Activated CD4-positive, CD25-positive, alpha-beta regulatory T cell treated with anti-CD3 and anti-CD28 coated beads, Interleukin-2, amount 50 U/mL, for 16 hours (primary cell): Measurements from ENCODE around the gene C1orf116.

Experiments used
- DNase-seq: peaks from one replicate; pipeline ENCODE4 v3.0.0-alpha.2; 2020; ENCODE audit warnings: low read depth, low spot score

Gene C1orf116

DNA sequence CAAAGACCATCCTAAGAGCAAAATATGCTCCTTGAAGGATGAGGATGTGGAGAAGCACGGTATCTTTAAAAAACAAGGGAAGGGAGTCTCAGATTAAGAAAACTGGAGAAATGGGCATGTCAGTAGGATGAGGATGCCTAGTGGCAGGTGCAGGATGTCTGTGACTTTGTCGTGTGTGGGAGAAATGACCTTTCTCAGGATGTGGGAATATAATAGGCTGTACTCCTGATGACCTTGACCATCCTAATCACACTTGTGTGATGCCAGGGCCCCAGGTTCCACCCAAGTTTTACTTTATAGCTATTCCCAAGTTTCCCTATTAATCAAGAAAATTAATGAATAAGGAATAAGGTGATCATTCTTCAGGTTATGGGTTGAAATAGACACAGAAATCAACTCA, 12.9 kb downstream of the C1orf116 start:
- no peak for DNase-seq

DNA sequence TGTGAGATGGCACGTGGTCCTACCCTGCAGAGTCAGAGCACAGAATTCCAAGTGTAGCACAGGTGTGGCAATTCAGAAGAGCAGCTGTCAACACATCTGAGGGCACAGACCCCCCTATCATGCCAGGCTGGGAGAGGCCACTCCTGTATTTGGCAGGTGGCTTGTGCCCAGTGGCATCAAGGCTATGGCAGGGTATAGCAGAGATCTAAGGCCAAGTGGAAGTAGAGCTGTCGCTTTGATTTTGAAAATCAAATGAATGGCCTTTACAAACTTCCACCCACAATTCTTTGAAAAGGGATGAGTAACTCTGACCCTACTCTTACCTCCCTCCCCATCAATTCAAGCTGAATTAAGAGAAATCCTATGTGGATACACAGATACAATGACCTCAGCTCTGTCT, 13.4 kb downstream of the C1orf116 start:
- DNase-seq: no peak

DNA sequence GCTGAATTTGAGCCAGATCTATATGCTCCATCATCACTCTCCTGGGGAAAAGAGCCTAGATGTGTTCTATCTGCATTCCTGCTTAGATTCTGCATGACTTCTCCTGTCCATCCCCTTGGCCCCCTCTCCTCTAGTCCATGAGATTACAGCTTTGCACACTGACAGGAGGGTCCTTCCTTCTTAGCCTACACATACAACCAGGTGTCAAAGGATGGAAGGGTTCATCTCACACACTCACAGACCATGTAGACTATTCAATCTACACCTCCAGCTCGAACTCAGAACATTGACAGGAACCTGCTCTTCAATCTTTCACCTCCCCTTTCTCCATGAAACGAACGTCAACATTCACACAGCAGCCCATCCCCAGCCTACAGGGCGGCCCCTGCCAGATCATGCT, 13.8 kb downstream of the C1orf116 start:
- DNase-seq: no peak

DNA sequence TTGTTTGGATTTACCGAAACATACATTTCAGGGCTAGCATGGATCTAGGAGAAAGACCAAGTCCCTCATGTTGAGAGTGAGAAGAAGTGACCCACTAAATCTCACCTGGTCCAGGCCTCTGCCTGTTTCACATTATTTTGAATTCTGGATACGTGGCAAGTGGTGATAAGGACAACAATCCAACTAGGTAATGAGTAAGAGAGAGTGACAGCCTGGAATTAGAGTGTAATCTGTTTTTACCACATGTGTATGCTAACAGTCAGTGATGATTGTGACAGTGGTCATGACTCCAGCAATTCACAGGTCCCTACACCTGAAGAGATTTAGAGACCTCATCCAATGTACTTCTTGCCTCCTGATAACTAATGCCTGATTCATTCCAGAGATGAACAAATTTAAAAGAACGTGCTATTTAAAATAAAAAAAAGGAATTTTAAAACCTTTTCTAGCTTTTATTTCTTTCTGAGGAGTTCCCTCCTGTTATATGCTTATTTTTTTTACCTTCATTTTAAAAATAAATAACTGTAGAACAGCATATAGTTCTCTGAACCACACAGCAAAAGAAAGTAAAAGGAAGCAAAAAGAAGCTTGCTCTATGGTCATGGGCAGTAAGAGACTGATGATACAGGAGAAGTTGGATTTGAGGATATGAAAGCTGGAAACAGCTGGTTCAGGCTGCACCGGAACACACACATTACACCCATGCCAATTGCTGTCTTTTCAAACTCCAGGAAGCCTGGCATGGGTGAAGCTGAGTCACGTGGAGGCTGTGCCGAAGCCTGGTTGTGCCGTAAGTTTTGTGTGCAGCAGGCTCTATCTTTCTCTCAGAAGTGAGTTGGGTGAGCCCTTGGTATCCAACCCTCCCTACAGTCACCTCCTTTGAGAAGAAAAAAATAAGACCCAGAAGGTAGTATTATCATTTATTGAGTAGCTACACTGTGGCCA, 14.7 kb downstream of the C1orf116 start:
- no peak for DNase-seq

DNA sequence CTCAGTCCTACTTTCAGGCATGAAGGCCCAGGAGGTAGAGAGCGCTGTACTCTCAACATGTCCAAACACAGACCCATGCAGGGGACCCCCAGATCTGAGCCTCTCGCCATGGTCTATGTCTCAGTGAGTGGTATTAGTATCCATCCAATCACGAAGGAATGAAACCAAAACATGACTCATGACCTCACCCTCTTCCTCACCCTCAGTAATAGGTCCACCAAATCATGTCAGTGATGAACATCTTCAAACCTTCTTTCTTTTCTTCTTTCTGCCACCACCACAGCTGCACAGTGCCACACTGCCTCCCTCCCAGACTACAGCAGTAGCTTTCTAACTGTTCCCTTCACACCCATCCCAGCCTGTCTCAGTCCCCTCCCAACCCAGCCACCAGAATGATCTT, 16.8 kb downstream of the C1orf116 start:
- no peak for DNase-seq

DNA sequence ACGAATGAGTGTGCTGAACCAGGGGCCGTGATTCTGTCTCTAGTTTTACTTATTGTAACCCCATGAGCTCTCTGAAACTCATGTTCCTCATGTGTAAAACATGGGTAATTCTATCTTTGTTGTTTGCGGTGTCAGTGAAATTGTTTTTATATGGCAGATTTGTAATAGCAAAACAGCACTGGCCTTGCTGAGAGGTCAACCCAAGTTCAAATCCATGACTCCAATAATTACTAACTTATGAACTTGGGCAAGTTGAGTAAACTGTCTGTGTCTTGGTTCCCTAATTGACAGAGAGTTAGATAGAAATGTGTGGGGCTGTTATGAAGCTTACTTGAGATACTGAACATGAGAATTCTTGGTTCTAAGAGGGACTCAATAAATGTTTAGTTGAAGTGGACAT, 17.8 kb downstream of the C1orf116 start:
- no peak for DNase-seq

DNA sequence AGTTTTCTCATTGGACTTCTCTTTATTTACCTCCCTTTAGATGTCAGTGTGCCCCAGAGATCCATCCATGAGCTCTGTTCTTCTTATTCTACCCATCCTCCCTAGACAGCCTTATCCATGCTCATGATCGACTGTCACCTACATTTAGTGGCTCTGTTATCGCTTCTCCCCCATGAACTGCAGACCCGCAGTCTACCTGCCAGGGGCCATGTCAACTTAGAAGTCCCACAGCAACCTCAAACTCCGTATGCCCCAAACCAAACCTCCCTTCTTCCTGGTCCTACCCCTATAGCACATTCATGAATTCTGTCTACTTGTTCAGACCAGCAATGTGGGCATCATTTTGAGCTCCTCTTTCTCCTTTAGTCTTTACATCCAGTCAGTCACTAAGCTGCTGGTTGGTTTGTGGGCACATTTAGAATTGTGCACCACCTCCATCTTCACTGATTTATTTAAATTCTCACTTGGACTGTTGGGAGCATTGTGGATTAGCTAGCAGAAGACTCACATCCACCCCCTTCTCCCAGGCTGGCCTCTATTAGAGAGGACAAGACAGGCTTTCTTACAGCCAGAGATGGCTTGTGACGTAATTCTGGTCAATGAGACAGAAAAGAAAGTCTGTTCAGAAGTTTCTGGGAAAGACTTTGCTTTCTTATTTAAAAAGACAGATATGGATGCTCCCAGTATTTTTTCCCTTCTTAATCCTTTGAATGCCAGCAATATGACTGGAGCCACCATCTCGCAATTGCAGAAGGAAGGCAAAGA, 19.1 kb downstream of the C1orf116 start:
- no peak for DNase-seq

DNA sequence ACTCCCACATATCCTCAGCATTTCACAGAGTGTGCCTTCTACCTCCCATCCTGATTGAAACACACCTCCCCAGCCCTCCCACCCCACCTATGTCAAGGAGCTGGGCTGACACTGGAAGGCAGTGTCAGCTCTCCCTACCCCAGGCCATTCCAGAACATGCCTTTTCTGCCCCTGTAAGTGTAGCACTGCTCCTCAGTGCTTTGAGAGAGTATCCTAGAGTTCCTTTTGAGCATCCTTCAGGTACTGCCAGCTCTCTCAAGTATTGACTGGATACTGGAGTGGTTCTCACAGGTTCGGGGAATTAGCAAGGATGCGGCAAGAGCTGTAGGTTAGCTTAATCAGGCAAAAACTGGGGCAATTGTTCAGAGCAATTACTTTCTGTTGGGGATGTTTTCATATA, 21.8 kb downstream of the C1orf116 start:
- no peak for DNase-seq

DNA sequence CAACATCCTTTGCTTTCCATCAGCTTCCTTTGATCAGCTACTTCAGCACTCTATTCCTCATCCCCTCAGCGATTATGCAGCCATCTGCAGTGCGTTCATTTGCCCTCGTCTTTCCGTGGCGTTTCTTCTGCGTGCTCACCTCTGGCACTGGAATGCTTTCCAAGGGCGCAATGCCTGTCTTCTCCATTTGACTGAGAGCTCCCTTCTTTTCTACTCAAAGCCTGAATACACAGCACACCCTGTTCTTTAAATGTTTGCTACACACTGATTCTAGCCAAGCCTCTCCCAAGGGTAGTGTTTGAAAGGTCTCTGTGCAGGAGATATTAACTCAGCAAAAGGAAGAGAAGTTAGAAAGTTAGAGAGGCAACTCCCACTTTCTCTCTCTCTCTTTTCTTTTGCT, 22.6 kb downstream of the C1orf116 start:
- DNase-seq: no peak

DNA sequence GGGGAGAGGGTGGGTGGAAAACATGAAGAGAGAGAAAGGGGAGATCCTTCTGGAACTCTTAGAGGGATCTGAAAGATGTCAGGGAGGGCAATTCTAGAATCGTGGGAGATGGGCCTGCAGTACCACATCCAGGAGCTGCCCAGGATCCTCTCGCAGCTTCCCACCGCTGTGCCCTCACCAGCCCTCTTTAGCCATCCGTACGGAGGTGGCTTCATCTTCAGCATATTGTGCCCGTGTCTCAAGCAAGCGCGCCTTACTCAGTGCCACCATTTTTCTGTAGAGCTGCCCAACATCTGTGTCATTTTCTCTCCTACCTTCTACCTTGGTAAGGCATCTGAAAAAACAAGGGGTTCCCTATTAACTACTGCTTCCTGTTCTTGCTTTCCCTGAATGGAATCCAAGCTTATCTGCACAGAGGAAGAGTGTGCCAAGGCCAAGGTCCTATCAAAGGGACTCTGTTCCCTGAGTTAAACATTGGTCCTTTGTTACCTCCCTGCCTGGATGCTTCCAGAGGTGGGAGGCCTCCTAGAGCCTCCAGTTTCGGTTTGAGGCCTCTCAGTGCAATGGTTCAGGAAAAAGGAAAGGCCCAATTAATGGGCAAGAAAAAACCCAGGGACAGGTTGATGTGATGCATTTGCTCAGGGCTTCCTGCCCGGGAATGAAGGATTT, 23.2 kb downstream of the C1orf116 start:
- DNase-seq: no peak

DNA sequence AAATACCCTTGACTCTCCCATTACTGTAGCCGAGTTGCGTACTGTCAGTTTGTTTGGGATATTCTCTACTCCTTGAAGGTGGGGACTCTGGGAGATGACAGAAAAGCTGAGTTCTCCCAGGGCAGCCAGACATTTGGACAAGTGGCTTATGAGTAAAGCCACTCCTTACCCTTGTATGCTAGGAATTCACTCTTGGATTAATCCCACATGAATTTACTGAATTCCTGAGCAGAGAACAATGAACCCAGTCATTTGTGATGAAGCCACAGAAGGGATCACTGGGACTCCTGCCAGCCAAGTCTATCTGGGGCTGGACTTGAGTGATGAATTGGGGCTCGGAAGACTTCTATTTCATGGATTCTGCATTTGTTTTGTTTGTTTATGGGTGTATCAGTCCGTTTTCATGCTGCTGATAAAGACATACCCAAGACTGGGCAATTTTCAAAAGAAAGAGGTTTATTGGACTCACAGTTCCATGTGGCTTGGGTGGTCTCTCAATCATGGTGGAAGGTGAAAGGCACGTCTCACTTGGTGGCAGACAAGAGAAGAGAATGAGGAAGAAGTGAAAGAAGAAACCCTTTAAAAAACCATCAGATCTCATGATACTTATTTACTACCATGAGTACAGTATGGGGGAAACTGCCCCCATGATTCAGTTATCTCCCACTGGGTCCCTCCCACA, 25.1 kb downstream of the C1orf116 start:
- DNase-seq: no peak

DNA sequence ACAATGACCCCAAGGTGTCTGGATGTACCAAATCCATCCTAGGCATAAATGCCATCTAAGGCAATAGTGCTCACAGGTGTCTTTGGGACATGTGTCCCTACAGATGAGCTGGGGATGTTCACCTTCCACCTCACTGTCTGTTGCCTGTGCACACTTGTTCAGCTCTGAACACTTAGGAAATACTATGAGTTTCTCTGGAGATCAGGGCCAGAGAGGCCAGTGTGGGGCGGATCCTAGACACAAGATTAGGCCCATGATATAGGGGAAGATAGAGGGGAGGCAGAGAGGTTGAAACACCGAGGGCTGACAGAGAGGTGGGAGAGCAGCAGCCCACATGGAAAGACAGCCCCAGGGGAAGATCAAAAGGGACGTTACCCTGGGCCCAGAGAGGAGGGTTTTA, 25.6 kb downstream of the C1orf116 start:
- DNase-seq: no peak

DNA sequence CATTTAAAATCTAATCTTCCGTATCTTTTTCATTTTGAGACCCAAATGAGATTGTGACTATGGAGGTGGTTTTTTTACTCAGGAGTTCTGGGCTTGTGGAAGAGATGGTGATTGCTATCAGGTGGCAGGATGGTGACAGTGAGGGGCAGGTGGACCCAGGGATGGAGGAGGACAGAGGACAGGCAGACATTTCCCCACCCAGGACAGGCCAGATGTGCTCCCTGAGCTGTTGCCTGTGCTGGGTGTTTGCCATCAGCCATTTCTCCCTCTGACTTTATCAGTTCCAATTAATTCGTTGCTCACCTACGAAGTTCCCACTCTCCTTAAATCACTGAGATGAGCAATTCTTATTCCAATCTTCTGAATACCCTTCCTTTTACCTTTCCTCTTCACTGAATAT, 26.5 kb downstream of the C1orf116 start:
- no peak for DNase-seq

DNA sequence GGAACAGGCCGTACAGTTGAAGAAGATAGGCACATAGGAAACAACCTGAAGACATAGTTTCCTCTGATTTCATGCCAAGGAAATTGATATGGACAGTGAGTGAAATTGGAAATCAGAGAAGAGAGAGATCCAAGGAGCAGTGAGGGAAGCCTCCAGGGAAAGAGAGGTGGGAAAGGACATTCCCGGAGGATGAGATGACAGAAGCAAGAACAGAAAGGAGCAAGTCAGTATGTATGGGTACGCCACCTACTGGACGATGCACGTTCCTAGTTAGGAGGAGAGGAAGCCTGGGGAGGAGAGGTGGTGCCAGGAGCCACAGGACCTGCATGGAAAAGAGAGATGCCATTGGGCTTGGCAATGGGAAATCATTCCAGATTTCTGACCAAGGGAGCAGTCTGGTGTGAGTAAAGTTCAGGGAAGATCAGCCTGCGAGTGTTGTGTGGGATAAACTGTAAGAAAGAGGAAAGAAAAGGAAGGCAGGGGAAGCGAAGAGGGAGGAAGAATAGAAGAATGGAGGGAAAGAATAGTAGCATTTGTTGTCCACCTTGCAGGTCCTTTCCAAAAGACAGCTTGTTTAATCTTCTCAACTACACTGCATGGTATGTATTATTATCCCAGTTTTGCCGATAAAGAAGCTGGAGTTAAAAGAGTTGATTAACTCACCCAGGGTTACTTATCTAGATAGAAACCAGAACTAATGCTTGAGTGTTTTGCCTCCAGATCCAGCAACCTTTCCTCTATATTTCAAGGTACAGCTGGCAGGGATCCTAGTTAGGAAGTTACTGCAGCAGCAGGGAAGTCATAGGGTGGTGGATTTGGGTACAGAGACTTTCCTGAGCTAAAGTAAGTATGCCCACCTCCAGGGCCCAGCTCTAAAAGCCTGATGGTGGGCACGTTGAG, 27.4 kb downstream of the C1orf116 start:
- DNase-seq: peak; percentile 17

DNA sequence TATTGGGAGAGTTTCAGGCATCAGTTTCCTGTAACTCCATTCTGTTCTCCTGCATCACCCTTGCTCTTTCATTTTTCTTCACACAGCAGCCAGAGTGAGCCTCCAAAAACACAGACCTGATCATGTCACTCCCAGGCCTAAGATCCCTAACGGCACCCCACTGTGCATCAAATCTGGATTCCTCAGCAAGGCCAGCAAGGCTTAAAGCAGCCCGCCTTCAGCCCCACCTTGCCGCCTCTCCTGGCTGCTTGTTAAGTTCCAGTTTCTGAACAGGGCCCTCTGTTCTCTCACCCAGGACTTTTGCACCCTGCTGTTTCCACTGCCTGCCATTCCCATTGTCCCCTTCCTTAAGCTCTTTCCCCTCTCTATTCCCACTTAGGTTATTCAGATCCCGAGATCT, 29.3 kb downstream of the C1orf116 start:
- no peak for DNase-seq

DNA sequence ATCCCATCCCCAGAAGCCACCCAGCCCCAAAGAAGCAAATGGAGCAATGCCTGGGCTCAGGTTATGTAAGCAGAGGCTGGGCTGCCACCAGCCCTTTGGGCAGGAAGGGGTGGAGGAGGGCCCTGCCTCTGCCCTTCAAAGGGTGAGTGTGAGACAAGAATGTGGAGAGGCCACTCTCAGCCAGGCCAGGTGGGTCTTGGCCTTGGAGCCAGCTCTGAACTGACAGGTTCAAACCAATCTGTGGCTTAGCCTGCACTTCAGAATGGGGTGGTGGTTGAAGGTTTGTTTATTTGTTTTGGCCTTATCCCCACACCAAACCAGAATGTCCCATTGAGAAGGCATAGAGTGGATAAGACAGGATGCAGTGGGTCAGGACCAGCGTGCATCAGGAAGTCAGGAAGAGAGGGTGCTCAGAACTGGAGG, 29.8 kb downstream of the C1orf116 start:
- DNase-seq: no peak

DNA sequence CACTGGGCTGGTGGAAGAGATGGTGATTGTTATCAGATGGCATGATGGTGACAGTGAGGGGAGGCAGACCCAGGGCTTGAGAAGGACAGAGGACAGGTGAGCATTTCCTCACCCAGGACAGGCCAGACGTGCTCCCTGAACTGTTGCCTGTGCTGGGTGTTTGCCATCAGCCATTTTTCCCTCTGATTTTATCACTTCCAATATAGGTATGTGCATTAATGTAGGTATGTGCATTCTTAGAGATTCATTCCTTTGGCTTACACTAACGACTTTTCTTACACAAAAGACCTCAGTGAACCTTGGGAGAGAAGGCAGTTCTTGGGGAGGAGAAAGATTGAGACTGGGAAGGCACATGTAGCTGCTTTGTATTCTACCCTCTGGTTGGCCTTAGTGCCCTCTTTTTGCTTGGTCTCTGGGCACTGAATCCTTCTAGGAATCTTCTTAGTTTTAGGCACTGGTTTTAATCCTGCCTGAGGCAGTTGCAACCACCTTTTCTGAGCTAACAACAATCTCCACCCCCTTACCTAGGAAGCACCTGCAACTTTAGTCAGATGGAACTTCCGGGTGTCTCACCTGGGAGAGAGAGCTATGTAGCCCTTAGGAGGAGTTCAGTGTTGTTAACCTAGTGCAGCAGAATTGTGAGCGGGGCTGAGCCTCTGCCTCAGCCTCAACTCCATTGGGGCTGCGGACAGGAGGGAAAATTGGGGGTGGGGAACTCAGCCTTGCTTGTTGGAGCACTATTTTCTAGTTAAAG, 30.9 kb downstream of the C1orf116 start:
- DNase-seq: no peak

DNA sequence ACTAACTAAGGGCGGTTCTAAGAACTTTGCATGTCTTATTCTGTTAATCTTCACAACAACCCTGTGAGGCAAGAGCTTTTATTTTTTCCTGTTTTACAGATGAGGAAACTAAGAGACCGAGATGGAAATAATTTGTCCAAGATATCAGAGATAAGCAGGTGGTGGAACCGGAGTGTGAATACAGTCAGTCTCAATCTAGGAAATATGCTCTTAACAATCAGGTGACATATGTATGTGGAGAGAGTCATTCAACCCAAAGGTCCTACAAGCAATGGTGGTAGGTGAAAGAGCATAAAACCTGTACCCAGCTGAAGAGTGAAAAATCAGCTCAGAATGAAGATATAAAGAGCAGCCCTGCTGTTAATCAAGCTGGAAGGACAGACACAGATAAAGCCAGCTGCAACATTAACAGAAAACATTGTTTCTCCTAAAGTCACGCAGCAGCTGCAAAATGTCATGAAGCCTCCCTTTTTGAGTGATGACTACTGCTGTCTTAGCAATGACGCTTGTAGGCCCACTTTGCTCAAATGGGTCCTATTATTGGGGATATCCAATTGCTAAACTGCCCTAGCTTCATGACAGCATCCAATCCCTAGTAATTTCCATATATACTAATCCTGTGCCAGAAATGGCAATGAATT, 31.8 kb downstream of the C1orf116 start:
- DNase-seq: no peak

DNA sequence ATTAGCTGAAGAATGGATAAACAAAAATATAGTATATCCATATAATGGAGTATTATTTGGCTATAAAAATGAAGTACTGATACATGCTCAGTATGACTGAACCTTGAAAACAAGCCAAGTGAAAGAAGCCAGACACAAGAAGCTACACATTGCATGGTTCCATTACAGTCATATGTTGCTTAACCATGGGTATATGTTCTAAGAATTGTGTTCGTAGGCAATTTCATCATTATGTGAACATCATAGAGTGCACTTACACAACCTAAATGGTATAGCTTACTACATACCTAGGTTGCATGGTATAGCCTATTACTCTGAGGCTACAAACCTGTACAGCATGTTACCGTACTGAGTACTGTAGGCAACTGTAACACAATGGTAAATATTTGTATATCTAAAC, 33.7 kb downstream of the C1orf116 start:
- no peak for DNase-seq
